Liver (tissue), 3 donors: ENCODE results near the gene POU4F3.

Experiments
- CTCF ChIP-seq: fragments of 150-350 bp; IDR thresholded peaks from 2 replicates; pipeline ENCODE4 v1.5.1; 2017; ENCODE audit warnings: improper control_type of control experiment, low read depth, low read length; ENCODE audit not compliant: missing input control
- EGR1 ChIP-seq, 2 donors: IDR thresholded peaks; 2 replicates each; pipeline ENCODE4 v1.6.1; 2016 to 2018; ENCODE audit warnings: antibody characterized with exemption in 2 of 2, low read depth in 2 of 2
- RAD21 ChIP-seq, 2 donors: IDR thresholded peaks; 2 replicates each; pipeline ENCODE4 v1.6.1; 2016; ENCODE audit warnings: antibody characterized with exemption in 2 of 2, mild to moderate bottlenecking in 2 of 2
- YY1 ChIP-seq: IDR thresholded peaks from 2 replicates; pipeline ENCODE4 v1.6.1; 2016; ENCODE audit warnings: antibody characterized with exemption, mild to moderate bottlenecking
- TF ChIP-seq, protein P1 (sequence below): IDR thresholded peaks from 2 replicates; pipeline ENCODE4 v1.6.1; 2016; ENCODE audit warnings: antibody characterized with exemption, mild to moderate bottlenecking
- donor health status: healthy.
- donor health status: healthy.

GRCh38 chr5:146291421-146292074 lies 47.1 kb upstream of the POU4F3 start:
- TF ChIP-seq CTCF (peak; percentile 36), YY1 (no peak), EGR1 (IDR thresholded peaks at IDR 0.05; ENCODE audit: low read depth in 2 of 2) (no peak), RAD21 (IDR thresholded peaks at IDR 0.05) (peak; percentile 55 to 63)
- TF ChIP-seq, protein P1, sequence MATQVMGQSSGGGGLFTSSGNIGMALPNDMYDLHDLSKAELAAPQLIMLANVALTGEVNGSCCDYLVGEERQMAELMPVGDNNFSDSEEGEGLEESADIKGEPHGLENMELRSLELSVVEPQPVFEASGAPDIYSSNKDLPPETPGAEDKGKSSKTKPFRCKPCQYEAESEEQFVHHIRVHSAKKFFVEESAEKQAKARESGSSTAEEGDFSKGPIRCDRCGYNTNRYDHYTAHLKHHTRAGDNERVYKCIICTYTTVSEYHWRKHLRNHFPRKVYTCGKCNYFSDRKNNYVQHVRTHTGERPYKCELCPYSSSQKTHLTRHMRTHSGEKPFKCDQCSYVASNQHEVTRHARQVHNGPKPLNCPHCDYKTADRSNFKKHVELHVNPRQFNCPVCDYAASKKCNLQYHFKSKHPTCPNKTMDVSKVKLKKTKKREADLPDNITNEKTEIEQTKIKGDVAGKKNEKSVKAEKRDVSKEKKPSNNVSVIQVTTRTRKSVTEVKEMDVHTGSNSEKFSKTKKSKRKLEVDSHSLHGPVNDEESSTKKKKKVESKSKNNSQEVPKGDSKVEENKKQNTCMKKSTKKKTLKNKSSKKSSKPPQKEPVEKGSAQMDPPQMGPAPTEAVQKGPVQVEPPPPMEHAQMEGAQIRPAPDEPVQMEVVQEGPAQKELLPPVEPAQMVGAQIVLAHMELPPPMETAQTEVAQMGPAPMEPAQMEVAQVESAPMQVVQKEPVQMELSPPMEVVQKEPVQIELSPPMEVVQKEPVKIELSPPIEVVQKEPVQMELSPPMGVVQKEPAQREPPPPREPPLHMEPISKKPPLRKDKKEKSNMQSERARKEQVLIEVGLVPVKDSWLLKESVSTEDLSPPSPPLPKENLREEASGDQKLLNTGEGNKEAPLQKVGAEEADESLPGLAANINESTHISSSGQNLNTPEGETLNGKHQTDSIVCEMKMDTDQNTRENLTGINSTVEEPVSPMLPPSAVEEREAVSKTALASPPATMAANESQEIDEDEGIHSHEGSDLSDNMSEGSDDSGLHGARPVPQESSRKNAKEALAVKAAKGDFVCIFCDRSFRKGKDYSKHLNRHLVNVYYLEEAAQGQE, result no peak
